Activated CD4-positive, alpha-beta T cell treated with anti-CD3 and anti-CD28 coated beads, Interleukin-2, amount 50 U/mL, for 24 hours (primary cell): ENCODE measurements around the gene NTM.
"Not testable (repeated sequence)": the region's sequence is repeated elsewhere in the genome, so short reads cannot be mapped to it uniquely, and the experiment has no call there.

Source experiments
- DNase-seq, 2 donors: peaks; one replicate each; pipeline ENCODE4 v3.0.0-alpha.2; 2020; ENCODE audit warnings: low read depth in 1 of 2, low spot score in 1 of 2

The NTM gene

GRCh38 chr11:131370090-131370751 is at the start of gene NTM:
Gene NTM (plus strand): TSS chr11:131370615.
- DNase-seq = no peak

GRCh38 chr11:131324921-131325570 is 45.4 kb upstream of the NTM start:
- DNase-seq = no peak

- no peak for DNase-seq
Observed at GRCh38 chr11:131326829-131327228, 43.6 kb upstream of the NTM start.

- no peak for DNase-seq
Observed at GRCh38 chr11:131327421-131327820, 43.0 kb upstream of the NTM start.

- DNase-seq = no peak
Observed at GRCh38 chr11:131328843-131329242, 41.6 kb upstream of the NTM start.

GRCh38 chr11:131331010-131331409 is 39.4 kb upstream of the NTM start:
- no peak for DNase-seq

- no peak for DNase-seq
Observed at GRCh38 chr11:131331546-131331945, 38.9 kb upstream of the NTM start.

GRCh38 chr11:131334601-131335000 is 35.8 kb upstream of the NTM start:
- no peak for DNase-seq

GRCh38 chr11:131341900-131342299 is 28.5 kb upstream of the NTM start:
- not testable (repeated sequence) for DNase-seq

- not testable (repeated sequence) for DNase-seq
Observed at GRCh38 chr11:131342442-131342841, 28.0 kb upstream of the NTM start.

GRCh38 chr11:131345406-131345805 is 25.0 kb upstream of the NTM start:
- no peak for DNase-seq

GRCh38 chr11:131349368-131350086 is 20.9 kb upstream of the NTM start:
- DNase-seq = no peak

- no peak for DNase-seq
Observed at GRCh38 chr11:131350872-131351271, 19.5 kb upstream of the NTM start.

GRCh38 chr11:131351848-131352247 is 18.6 kb upstream of the NTM start:
- DNase-seq = no peak

- DNase-seq = no peak
Observed at GRCh38 chr11:131353766-131354165, 16.6 kb upstream of the NTM start.

GRCh38 chr11:131354251-131354701 is 16.1 kb upstream of the NTM start:
- no peak for DNase-seq

GRCh38 chr11:131356206-131356605 is 14.2 kb upstream of the NTM start:
- no peak for DNase-seq

- no peak for DNase-seq
Observed at GRCh38 chr11:131365329-131365930, 5.0 kb upstream of the NTM start.

- no peak for DNase-seq
Observed at GRCh38 chr11:131370901-131371790, 731 bp downstream of the NTM start.

- DNase-seq = no peak
Observed at GRCh38 chr11:131371791-131372104, 1.3 kb downstream of the NTM start.
